Thymus (tissue), 11 donors: Measurements from ENCODE around the gene INPP5A. TPM values are rescaled to one million over a fixed set of nuclear protein-coding genes. Genes with fewer than 3 reads are reported as not detected.
"Not testable (repeated sequence)": the region's sequence is repeated elsewhere in the genome, so short reads cannot be mapped to it uniquely, and the experiment has no call there.

Experiments
- DNase-seq, 9 donors: peaks; one replicate each; pipeline ENCODE4 v3.0.0-alpha.2; 2013; ENCODE audit warnings: low spot score in 9 of 9, low read depth in 6 of 9, missing footprints in 1 of 9
- H3K27ac ChIP-seq, 2 donors: one replicate each; pipeline ENCODE4 v1.5.1; 2013; ENCODE audit warnings: control low read depth in 1 of 2, low read depth in 1 of 2, low read length in 1 of 2, mild to moderate bottlenecking in 1 of 2, moderate library complexity in 1 of 2
- H3K27me3 ChIP-seq, 2 donors: one replicate each; pipeline ENCODE4 v1.5.1; 2013; ENCODE audit warnings: low read length in 1 of 2; ENCODE audit not compliant: control insufficient read depth in 2 of 2, insufficient read depth in 1 of 2
- H3K36me3 ChIP-seq, 2 donors: one replicate each; pipeline ENCODE4 v1.5.1; 2013; ENCODE audit warnings: low read length in 1 of 2, mild to moderate bottlenecking in 1 of 2, moderate library complexity in 1 of 2; ENCODE audit not compliant: control insufficient read depth in 2 of 2, insufficient read depth in 2 of 2
- H3K4me1 ChIP-seq, 2 donors: one replicate each; pipeline ENCODE4 v1.5.1; 2013; ENCODE audit warnings: low read length in 2 of 2; ENCODE audit not compliant: control insufficient read depth in 2 of 2, insufficient read depth in 2 of 2
- H3K4me3 ChIP-seq, 2 donors: one replicate each; pipeline ENCODE4 v1.5.1; 2013; ENCODE audit warnings: low read length in 2 of 2, control low read depth in 1 of 2, mild to moderate bottlenecking in 1 of 2
- H3K9me3 ChIP-seq, 2 donors: one replicate each; pipeline ENCODE4 v1.5.1; 2013; ENCODE audit warnings: low read length in 1 of 2, mild to moderate bottlenecking in 1 of 2; ENCODE audit not compliant: control insufficient read depth in 2 of 2, insufficient read depth in 1 of 2
- WGBS: extraction: QIAGEN DNeasy Blood & Tissue Kit; methylation state at CpG from one replicate; pipeline ENCODE4 v1.1.7; 2013; 5-methylcytosine and 5-hydroxymethylcytosine counted together
- polyA plus RNA-seq: library from polyadenylated mRNA; stranded (reverse); fragments of 200-250 nt; gene quantifications from one replicate; pipeline ENCODE4 v1.2.3, GENCODE V29; 2013
- total RNA-seq: library from RNA; stranded (reverse); fragments of 120-200 nt; gene quantifications from one replicate; pipeline ENCODE4 v1.2.4, GENCODE V29; 2013
- donor health status: healthy.

INPP5A gene
- total and polyA plus RNA-seq, 2 donors: 11.0 to 14.6 TPM

DNA sequence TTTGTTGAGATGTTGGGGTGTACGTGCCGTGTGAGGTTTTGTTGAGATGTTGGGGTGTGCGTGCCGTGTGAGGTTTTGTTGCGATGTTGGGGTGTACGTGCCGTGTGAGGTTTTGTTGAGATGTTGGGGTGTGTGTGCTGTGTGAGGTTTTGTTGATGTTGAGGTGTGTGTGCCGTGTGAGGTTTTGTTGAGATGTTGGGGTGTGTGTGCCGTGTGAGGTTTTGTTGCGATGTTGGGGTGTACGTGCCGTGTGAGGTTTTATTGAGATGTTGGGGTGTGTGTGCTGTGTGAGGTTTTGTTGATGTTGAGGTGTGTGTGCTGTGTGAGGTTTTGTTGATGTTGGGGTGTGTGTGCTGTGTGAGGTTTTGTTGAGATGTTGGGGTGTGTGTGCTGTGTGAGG lies 35.4 kb downstream of the INPP5A start:
- peaks cover 10 to 49% of the 10 kb centered on the region in 2 donors for H3K4me1 ChIP-seq
- not testable (repeated sequence) for H3K9me3 ChIP-seq, DNase-seq, H3K27me3 ChIP-seq, H3K4me3 ChIP-seq, H3K27ac ChIP-seq, H3K36me3 ChIP-seq
- WGBS: 98% methylated on average over 12 of the region's 12 CpGs

- DNase-seq: no peak
- no peak overlapping the region for H3K4me3 ChIP-seq
- no peak overlapping the region for H3K27ac ChIP-seq
- WGBS: 97% methylated on average over 8 of the region's 8 CpGs
- H3K4me1 ChIP-seq: peaks cover 10 to 59% of the 10 kb centered on the region in 2 donors
- no peaks in the 10 kb centered on the region for H3K9me3 ChIP-seq
- H3K36me3 ChIP-seq: no peaks in the 10 kb centered on the region
- H3K27me3 ChIP-seq: no peaks in the 10 kb centered on the region
These were observed 36.7 kb downstream of the INPP5A start for GRCh38 chr10:132574288-132574687.

DNA sequence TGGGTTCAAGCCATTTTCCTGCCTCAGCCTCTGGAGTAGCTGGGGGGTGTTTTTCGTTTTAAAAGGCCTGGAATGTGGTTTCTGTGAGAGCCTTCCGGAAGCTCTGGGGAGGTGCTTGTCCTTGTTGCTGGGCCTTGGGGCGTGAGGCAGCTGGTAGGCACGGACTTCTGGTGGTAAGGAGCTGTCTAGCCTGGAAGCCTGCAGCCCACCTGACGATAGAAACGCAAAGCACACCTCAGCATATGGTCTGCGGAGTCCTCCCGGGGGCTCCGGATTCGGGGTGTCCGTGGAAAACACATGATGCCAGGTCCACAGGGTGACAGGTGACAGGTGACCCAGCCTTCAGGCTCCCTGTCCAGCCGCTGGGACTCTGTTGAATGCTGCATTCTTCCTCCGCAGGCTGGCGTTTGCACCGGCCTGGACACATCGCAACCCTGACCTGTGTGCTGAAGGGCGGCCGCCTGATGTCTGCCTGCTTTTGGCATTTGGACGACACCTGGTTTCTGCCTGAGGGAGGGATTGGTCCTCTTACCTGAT lies 37.3 kb downstream of the INPP5A start:
- Histone ChIP-seq H3K36me3 (no peaks in the 10 kb centered on the region), H3K27ac (no peak overlapping the region), H3K4me1 (peaks cover 10 to 65% of the 10 kb centered on the region in 2 donors), H3K9me3 (no peaks in the 10 kb centered on the region), H3K4me3 (no peak overlapping the region), H3K27me3 (no peaks in the 10 kb centered on the region)
- WGBS: 45% methylated on average over 19 of the region's 19 CpGs
- DNase-seq: no peak

GRCh38 chr10:132575320-132576201 lies 38.0 kb downstream of the INPP5A start:
- Histone ChIP-seq H3K9me3 (no peaks in the 10 kb centered on the region), H3K36me3 (no peaks in the 10 kb centered on the region), H3K4me3 (no peak overlapping the region), H3K4me1 (peaks cover 10 to 66% of the 10 kb centered on the region in 2 donors), H3K27ac (no peak overlapping the region), H3K27me3 (no peaks in the 10 kb centered on the region)
- 25% methylated on average over 21 of the region's 21 CpGs for WGBS
- peak in 1 of 9 donors; percentile 39 for DNase-seq

DNA sequence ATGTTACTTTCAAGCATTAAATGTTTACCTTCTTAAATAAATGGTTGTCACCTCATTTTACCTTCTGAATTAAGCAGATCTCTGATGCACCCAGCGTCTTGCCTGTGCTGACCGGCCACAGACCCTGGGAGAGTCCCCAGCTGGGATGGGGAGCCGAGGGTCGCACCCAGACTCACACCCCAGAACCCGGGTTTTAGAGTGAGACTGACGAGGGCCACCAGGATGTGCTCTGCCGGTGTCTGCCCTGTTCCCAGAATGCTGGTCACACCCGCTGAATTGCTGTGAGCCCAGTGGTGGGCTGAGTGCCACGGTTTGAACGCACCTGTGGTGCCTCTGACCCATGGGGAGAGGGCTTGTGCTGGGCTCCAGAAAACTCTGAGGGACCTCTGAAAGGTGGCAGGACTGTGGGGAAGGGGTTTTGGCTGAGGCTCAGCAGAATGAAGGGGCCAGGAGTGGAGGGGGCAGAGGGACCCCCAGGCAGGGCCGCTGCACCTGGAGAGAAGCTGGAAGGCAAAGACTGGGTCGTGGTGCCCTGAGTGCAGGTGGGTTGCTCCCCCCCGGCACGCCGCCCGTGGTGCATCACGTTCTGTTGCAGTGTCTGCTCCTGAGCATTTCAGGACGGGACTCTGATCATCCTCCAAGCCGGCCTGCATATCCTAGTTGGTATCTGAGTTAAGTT lies 39.2 kb downstream of the INPP5A start:
- no peaks in the 10 kb centered on the region for H3K27me3 ChIP-seq
- no peak for DNase-seq
- no peaks in the 10 kb centered on the region for H3K36me3 ChIP-seq
- no peaks in the 10 kb centered on the region for H3K9me3 ChIP-seq
- no peak overlapping the region for H3K27ac ChIP-seq
- H3K4me3 ChIP-seq: no peak overlapping the region
- H3K4me1 ChIP-seq: peaks cover 4 to 55% of the 10 kb centered on the region in 2 donors
- WGBS: 91% methylated on average over 19 of the region's 19 CpGs

GRCh38 chr10:132577350-132578003 lies 39.9 kb downstream of the INPP5A start:
- Histone ChIP-seq H3K4me1 (peaks cover 0 to 49% of the 10 kb centered on the region in 2 donors), H3K36me3 (no peaks in the 10 kb centered on the region), H3K27me3 (no peaks in the 10 kb centered on the region), H3K9me3 (no peaks in the 10 kb centered on the region), H3K4me3 (no peak overlapping the region), H3K27ac (no peak overlapping the region)
- 97% methylated on average over 16 of the region's 16 CpGs for WGBS
- no peak for DNase-seq

DNA sequence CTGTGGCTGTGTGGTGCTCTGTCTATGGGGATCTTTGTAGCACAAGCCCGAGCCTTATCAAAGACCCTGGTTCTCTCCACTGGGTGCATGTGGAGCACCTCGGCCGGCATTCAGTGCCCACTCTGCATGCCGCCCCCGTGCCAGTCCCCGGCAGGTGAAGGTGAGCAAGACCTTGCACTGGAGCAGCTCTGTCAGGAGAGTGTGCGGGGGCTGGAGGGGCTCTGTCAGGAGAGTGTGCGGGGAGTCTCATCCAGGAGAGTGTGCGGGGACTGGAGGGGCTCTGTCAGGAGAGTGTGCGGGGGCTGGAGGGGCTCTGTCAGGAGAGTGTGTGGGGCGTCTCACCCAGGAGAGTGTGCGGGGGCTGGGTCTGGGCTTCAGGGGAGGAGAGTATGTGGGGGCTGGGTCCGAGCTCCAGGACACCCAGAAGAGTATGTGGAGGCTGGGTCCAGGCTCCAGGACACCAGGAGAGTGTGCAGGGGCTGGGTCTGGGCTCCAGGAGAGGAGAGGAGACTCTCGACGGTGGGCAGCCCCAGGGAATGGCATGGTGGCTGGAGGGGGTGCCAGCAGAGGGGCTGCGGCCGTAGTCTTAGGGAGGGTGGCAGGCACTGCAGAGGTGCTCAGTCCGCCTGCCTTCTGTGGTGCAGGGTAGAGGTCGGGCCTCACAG lies 40.8 kb downstream of the INPP5A start:
- Histone ChIP-seq H3K9me3 (no peaks in the 10 kb centered on the region), H3K36me3 (no peaks in the 10 kb centered on the region), H3K27me3 (no peaks in the 10 kb centered on the region), H3K4me1 (peaks cover 0 to 46% of the 10 kb centered on the region in 2 donors), H3K27ac (no peak overlapping the region), H3K4me3 (no peak overlapping the region)
- 96% methylated on average over 19 of the region's 19 CpGs for WGBS
- no peak for DNase-seq

GRCh38 chr10:132579027-132579859 lies 41.7 kb downstream of the INPP5A start:
- no peak overlapping the region for H3K4me3 ChIP-seq
- no peaks in the 10 kb centered on the region for H3K27me3 ChIP-seq
- H3K4me1 ChIP-seq: peaks cover 0 to 46% of the 10 kb centered on the region in 2 donors
- WGBS: 79% methylated on average over 29 of the region's 29 CpGs
- peak in 5 of 9 donors; percentile 50 to 76 (median 65) for DNase-seq
- no peak overlapping the region for H3K27ac ChIP-seq
- no peaks in the 10 kb centered on the region for H3K9me3 ChIP-seq
- H3K36me3 ChIP-seq: no peaks in the 10 kb centered on the region
